ENCODE results near the gene GSDMA.

The GSDMA gene

GRCh38 chr17:39926135-39926587 lies 36.6 kb upstream of the GSDMA start:
- Mint-ChIP-seq H3K4me1 (peaks cover 65% of the 10 kb centered on the region), H3K27me3 (no peaks in the 10 kb centered on the region), H3K36me3 (peaks cover 39% of the 10 kb centered on the region), H3K4me3 (peak overlapping the region; percentile 81), H3K9me3 (no peaks in the 10 kb centered on the region), H3K27ac (peak overlapping the region; percentile 98)
- CTCF ChIA-PET: interaction anchor here (1.1 to 2.3 kb wide), 5 partner anchors 13 to 54 kb away, joined by 3 to 9 read pairs (median 4); partner anchors contain the start of gene PSMD3
- DNase-seq: no peak

GRCh38 chr17:39926588-39927100 lies 36.2 kb upstream of the GSDMA start:
- Mint-ChIP-seq H3K4me1 (peaks cover 60% of the 10 kb centered on the region), H3K4me3 (peak overlapping the region; percentile 81), H3K27me3 (no peaks in the 10 kb centered on the region), H3K27ac (peak overlapping the region; percentile 98), H3K36me3 (peaks cover 34% of the 10 kb centered on the region), H3K9me3 (no peaks in the 10 kb centered on the region)
- peak; percentile 85 for DNase-seq
- CTCF ChIA-PET: interaction anchor here (1.1 to 2.3 kb wide), 5 partner anchors 13 to 54 kb away, joined by 3 to 9 read pairs (median 4); partner anchors contain the start of gene PSMD3

- Mint-ChIP-seq H3K4me1 (peaks cover 53% of the 10 kb centered on the region), H3K4me3 (peak within 1 kb of the TSS; percentile 81), H3K36me3 (peaks cover 29% of the 10 kb centered on the region), H3K27me3 (no peaks in the 10 kb centered on the region), H3K9me3 (no peaks in the 10 kb centered on the region), H3K27ac (peak within 1 kb of the TSS; percentile 98)
- CTCF ChIA-PET: interaction anchor here (1.5 to 2.3 kb wide), 3 partner anchors 31 to 54 kb away, joined by 4 to 9 read pairs (median 8); partner anchors contain the start of gene PSMD3
- DNase-seq: peak; percentile 94
Observed at GRCh38 chr17:39927101-39927928, 35.5 kb upstream of the GSDMA start, which contains the start of the genes LRRC3C and ORMDL3. Gene LRRC3C (plus strand): TSS chr17:39927732. CDS start chr17:39941524, 13,792 bp downstream. Gene ORMDL3 (minus strand): TSS chr17:39927601. CDS start chr17:39924203, 3,398 bp downstream.

GRCh38 chr17:39927929-39928857 lies 34.6 kb upstream of the GSDMA start:
- Mint-ChIP-seq H3K27ac (peak overlapping the region; percentile 98), H3K36me3 (peaks cover 20% of the 10 kb centered on the region), H3K27me3 (peaks cover 6% of the 10 kb centered on the region), H3K9me3 (no peaks in the 10 kb centered on the region), H3K4me3 (peak overlapping the region; percentile 81), H3K4me1 (peaks cover 45% of the 10 kb centered on the region)
- DNase-seq: peak; percentile 29
- CTCF ChIA-PET: interaction anchor here (2.3 kb wide), 1 partner anchor 30 kb away, joined by 9 read pairs; no protein-coding TSS in a partner anchor

GRCh38 chr17:39928858-39929645 lies 33.8 kb upstream of the GSDMA start:
- Mint-ChIP-seq H3K27me3 (peaks cover 15% of the 10 kb centered on the region), H3K4me1 (peaks cover 37% of the 10 kb centered on the region), H3K36me3 (peaks cover 15% of the 10 kb centered on the region), H3K27ac (peak overlapping the region; percentile 17), H3K9me3 (no peaks in the 10 kb centered on the region), H3K4me3 (peak overlapping the region; percentile 2)
- no peak for DNase-seq
- CTCF ChIA-PET: interaction anchor here (0.7 kb wide), 1 partner anchor 11 kb away, joined by 3 read pairs; the partner anchor contains the start of gene GSDMB

- Mint-ChIP-seq H3K27me3 (peaks cover 20% of the 10 kb centered on the region), H3K4me3 (peak overlapping the region; percentile 2), H3K27ac (no peak overlapping the region), H3K9me3 (no peaks in the 10 kb centered on the region), H3K4me1 (peaks cover 30% of the 10 kb centered on the region), H3K36me3 (peaks cover 8% of the 10 kb centered on the region)
- CTCF ChIA-PET: interaction anchor here (0.7 kb wide), 1 partner anchor 11 kb away, joined by 3 read pairs; the partner anchor contains the start of gene GSDMB
- no peak for DNase-seq
Observed at GRCh38 chr17:39929646-39930407, 33.0 kb upstream of the GSDMA start.

GRCh38 chr17:39933912-39934311 lies 28.9 kb upstream of the GSDMA start:
- peaks cover 36% of the 10 kb centered on the region for H3K27me3 Mint-ChIP-seq
- no peak overlapping the region for H3K27ac Mint-ChIP-seq
- CTCF ChIA-PET: no interaction called here

GRCh38 chr17:39934324-39934723 lies 28.5 kb upstream of the GSDMA start:
- peaks cover 9% of the 10 kb centered on the region for H3K4me1 Mint-ChIP-seq
- H3K9me3 Mint-ChIP-seq: no peaks in the 10 kb centered on the region
- DNase-seq: no peak
- H3K27ac Mint-ChIP-seq: no peak overlapping the region
- H3K36me3 Mint-ChIP-seq: no peaks in the 10 kb centered on the region
- H3K27me3 Mint-ChIP-seq: peaks cover 36% of the 10 kb centered on the region
- no peak overlapping the region for H3K4me3 Mint-ChIP-seq
- CTCF ChIA-PET: no interaction called here

More at GRCh38 chr17:39933912-39934311, 28.9 kb upstream of the GSDMA start:
- Mint-ChIP-seq H3K9me3 (no peaks in the 10 kb centered on the region), H3K4me1 (peaks cover 8% of the 10 kb centered on the region), H3K36me3 (no peaks in the 10 kb centered on the region), H3K4me3 (no peak overlapping the region)
- no peak for DNase-seq

GRCh38 chr17:39935909-39936308 lies 26.9 kb upstream of the GSDMA start:
- CTCF ChIA-PET: no interaction called here
- peaks cover 36% of the 10 kb centered on the region for H3K27me3 Mint-ChIP-seq

GRCh38 chr17:39937447-39937846 lies 25.4 kb upstream of the GSDMA start:
- Mint-ChIP-seq H3K9me3 (no peaks in the 10 kb centered on the region), H3K36me3 (no peaks in the 10 kb centered on the region), H3K4me3 (no peak overlapping the region), H3K4me1 (peaks cover 24% of the 10 kb centered on the region), H3K27ac (no peak overlapping the region), H3K27me3 (peaks cover 46% of the 10 kb centered on the region)
- no peak for DNase-seq
- CTCF ChIA-PET: interaction anchor here (2.8 kb wide), 1 partner anchor 42 kb away, joined by 11 read pairs; the partner anchor contains the start of gene PSMD3

More at GRCh38 chr17:39935909-39936308, 26.9 kb upstream of the GSDMA start:
- no peaks in the 10 kb centered on the region for H3K9me3 Mint-ChIP-seq
- no peak overlapping the region for H3K27ac Mint-ChIP-seq
- DNase-seq: no peak
- peaks cover 18% of the 10 kb centered on the region for H3K4me1 Mint-ChIP-seq
- H3K4me3 Mint-ChIP-seq: no peak overlapping the region
- H3K36me3 Mint-ChIP-seq: no peaks in the 10 kb centered on the region

- Mint-ChIP-seq H3K27me3 (peaks cover 47% of the 10 kb centered on the region), H3K9me3 (no peaks in the 10 kb centered on the region), H3K4me1 (peaks cover 24% of the 10 kb centered on the region), H3K36me3 (no peaks in the 10 kb centered on the region), H3K27ac (no peak overlapping the region), H3K4me3 (no peak overlapping the region)
- CTCF ChIA-PET: interaction anchor here (1.2 to 2.8 kb wide), 2 partner anchors 12 to 42 kb away, joined by 3 to 11 read pairs; partner anchors contain the start of gene PSMD3
- no peak for DNase-seq
Observed at GRCh38 chr17:39938140-39938869, 24.5 kb upstream of the GSDMA start.

- Mint-ChIP-seq H3K36me3 (no peaks in the 10 kb centered on the region), H3K27me3 (peaks cover 45% of the 10 kb centered on the region), H3K4me3 (no peak overlapping the region), H3K27ac (no peak overlapping the region), H3K9me3 (no peaks in the 10 kb centered on the region), H3K4me1 (peaks cover 24% of the 10 kb centered on the region)
- CTCF ChIA-PET: interaction anchor here (1.2 to 2.8 kb wide), 3 partner anchors 13 to 41 kb away, joined by 3 to 11 read pairs (median 9); partner anchors contain the start of gene PSMD3
- no peak for DNase-seq
Observed at GRCh38 chr17:39939106-39939505, 23.7 kb upstream of the GSDMA start.
